H1 (cell line): Measurements from ENCODE around the gene BRI3BP.

Experiments used
- EP300 ChIP-seq, 2 experiments: IDR thresholded peaks; 1 replicate in 1 of 2; 2 replicates in 1 of 2; pipeline ENCODE4 v1.6.1; 2011 to 2012; ENCODE audit warnings: low read depth in 2 of 2, low read length in 2 of 2, mild to moderate bottlenecking in 2 of 2, borderline replicate concordance in 1 of 2, inconsistent platforms in 1 of 2, moderate library complexity in 1 of 2
- JUND ChIP-seq: IDR thresholded peaks from 2 replicates; pipeline ENCODE4 v1.6.1; 2011; ENCODE audit warnings: mild to moderate bottlenecking, improper control_type of control experiment, low read length
- KDM5A ChIP-seq: fragments of 200-600 bp; IDR thresholded peaks from 2 replicates; pipeline ENCODE4 v1.7.1; 2012; ENCODE audit warnings: mild to moderate bottlenecking, low read length, inconsistent platforms, mixed read lengths
- MAFK ChIP-seq: IDR thresholded peaks from 2 replicates; pipeline ENCODE4 v1.6.1; 2012; ENCODE audit warnings: low read depth, mild to moderate bottlenecking, improper control_type of control experiment, low read length
- POLR2A ChIP-seq, 2 experiments: IDR thresholded peaks; 1 replicate in 1 of 2; 2 replicates in 1 of 2; pipeline ENCODE4 v1.6.1; 2011; ENCODE audit warnings: low read depth in 2 of 2, low read length in 2 of 2, mild to moderate bottlenecking in 2 of 2; ENCODE audit errors: control extremely low read depth in 1 of 2
- POLR2AphosphoS5 ChIP-seq: IDR thresholded peaks from 2 replicates; pipeline ENCODE4 v1.6.1; 2011; ENCODE audit warnings: low read depth, low read length
- SRF ChIP-seq: IDR thresholded peaks from 2 replicates; pipeline ENCODE4 v1.6.1; 2011; ENCODE audit warnings: mild to moderate bottlenecking, low read depth, low read length, moderate library complexity
- TF ChIP-seq, protein P1 (sequence below), 3 experiments: IDR thresholded peaks; 1 replicate in 2 of 3; 2 replicates in 1 of 3; pipeline versions ENCODE4 v1.5.1 to v1.6.1; 2011; ENCODE audit warnings: low read length in 3 of 3, mild to moderate bottlenecking in 3 of 3, inconsistent platforms in 2 of 3, low read depth in 1 of 3, moderate library complexity in 1 of 3; ENCODE audit not compliant: insufficient read depth in 1 of 3; ENCODE audit errors: control extremely low read depth in 1 of 3
- TF ChIP-seq, protein P2 (sequence below): IDR thresholded peaks from 2 replicates; pipeline ENCODE4 v1.6.1; 2011; ENCODE audit warnings: low read length, improper control_type of control experiment

DNA sequence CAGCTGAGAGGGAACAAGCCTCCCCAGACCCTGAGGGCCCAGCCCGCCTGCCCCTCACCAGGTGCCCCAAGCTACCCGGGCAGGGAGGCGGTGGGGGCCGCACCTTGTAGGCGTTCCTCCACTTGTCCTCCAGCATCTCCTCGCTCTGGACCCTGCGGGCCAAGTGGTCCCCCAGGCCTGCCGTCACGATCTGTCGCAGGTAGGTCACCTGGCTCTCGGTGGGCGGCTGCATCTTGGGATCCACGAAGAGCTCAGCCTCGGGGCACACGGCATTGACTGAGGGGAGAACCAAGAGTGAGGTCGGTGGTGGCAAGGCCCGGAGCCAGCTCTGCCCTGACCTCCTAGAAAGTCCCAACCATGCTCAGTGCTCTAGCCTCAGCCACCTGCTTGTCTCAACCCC lies 41.1 kb upstream of the BRI3BP start:
- TF ChIP-seq, protein P1, sequence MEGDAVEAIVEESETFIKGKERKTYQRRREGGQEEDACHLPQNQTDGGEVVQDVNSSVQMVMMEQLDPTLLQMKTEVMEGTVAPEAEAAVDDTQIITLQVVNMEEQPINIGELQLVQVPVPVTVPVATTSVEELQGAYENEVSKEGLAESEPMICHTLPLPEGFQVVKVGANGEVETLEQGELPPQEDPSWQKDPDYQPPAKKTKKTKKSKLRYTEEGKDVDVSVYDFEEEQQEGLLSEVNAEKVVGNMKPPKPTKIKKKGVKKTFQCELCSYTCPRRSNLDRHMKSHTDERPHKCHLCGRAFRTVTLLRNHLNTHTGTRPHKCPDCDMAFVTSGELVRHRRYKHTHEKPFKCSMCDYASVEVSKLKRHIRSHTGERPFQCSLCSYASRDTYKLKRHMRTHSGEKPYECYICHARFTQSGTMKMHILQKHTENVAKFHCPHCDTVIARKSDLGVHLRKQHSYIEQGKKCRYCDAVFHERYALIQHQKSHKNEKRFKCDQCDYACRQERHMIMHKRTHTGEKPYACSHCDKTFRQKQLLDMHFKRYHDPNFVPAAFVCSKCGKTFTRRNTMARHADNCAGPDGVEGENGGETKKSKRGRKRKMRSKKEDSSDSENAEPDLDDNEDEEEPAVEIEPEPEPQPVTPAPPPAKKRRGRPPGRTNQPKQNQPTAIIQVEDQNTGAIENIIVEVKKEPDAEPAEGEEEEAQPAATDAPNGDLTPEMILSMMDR (IDR thresholded peaks at IDR 0.05; ENCODE audit: control extremely low read depth in 1 of 3, insufficient read depth in 1 of 3, low read depth in 1 of 3, low read length in 3 of 3): no peak
- TF ChIP-seq POLR2AphosphoS5 (no peak), POLR2A (IDR thresholded peaks at IDR 0.05; ENCODE audit: control extremely low read depth in 1 of 2, low read depth in 2 of 2, low read length in 2 of 2) (no peak), JUND (no peak), EP300 (IDR thresholded peaks at IDR 0.05; ENCODE audit: borderline replicate concordance in 1 of 2, low read depth in 2 of 2, low read length in 2 of 2) (no peak), MAFK (no peak), SRF (no peak), KDM5A (no peak)
- TF ChIP-seq, protein P2, sequence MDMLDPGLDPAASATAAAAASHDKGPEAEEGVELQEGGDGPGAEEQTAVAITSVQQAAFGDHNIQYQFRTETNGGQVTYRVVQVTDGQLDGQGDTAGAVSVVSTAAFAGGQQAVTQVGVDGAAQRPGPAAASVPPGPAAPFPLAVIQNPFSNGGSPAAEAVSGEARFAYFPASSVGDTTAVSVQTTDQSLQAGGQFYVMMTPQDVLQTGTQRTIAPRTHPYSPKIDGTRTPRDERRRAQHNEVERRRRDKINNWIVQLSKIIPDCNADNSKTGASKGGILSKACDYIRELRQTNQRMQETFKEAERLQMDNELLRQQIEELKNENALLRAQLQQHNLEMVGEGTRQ: no peak
